ENCODE data around the gene ITPR1.

The ITPR1 gene

GRCh38 chr3:4684976-4685375 is 191.8 kb downstream of the ITPR1 start:
- no peak overlapping the region for H3K4me3 ChIP-seq
- DNase-seq (ENCODE audit: low spot score): no peak
- no peak overlapping the region for H3K27ac ChIP-seq
- TF ChIP-seq CTCF (IDR thresholded peaks at IDR 0.05): no peak

- Histone ChIP-seq H3K27ac (no peak overlapping the region), H3K4me3 (no peak overlapping the region)
- DNase-seq (ENCODE audit: low spot score): no peak
- TF ChIP-seq CTCF (IDR thresholded peaks at IDR 0.05): no peak
These were observed 192.7 kb downstream of the ITPR1 start for GRCh38 chr3:4685673-4686345.

DNA sequence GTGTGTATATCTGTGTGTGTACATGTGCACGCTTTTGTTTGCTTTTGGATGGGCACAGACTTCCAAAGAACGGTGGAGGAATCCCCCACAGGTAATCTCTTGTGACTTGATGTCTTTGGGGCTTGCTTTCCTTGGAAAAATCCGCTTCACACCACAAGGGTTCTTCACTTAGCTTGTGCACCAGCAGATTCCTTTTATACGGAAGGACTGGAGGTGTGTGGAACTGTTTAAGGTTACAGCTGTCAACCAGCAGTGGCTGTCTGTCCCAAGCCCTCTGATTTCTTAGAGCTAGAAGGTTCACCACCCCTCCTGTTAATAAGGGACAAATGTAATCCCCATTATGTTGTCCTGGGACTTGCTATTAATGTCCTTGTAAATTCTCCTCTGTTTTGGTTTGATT is 193.5 kb downstream of the ITPR1 start:
- DNase-seq (ENCODE audit: low spot score): no peak
- no peak for TF ChIP-seq CTCF (IDR thresholded peaks at IDR 0.05)
- H3K4me3 ChIP-seq: no peak overlapping the region
- H3K27ac ChIP-seq: no peak overlapping the region

DNA sequence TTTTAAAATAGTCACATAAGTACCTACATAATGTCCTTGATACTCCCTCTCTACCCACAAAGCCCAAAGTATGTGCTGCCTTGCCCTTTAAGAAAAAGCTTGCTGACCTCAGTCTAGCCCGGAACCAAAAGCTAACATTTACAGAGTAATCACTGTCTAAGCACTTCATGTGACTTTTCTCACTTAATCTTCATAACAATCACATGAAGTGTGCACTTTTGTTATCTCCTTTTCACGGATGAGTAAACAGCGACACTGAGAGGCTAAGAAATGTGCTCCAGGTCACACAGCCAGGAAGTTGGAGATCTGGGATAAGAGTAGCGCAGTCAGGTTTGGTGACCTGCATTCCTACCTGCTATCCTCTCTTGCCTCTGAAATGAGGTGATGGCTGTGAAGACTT is 194.0 kb downstream of the ITPR1 start:
- no peak for TF ChIP-seq CTCF (IDR thresholded peaks at IDR 0.05)
- DNase-seq (ENCODE audit: low spot score): no peak
- Histone ChIP-seq H3K27ac (no peak overlapping the region), H3K4me3 (no peak overlapping the region)

DNA sequence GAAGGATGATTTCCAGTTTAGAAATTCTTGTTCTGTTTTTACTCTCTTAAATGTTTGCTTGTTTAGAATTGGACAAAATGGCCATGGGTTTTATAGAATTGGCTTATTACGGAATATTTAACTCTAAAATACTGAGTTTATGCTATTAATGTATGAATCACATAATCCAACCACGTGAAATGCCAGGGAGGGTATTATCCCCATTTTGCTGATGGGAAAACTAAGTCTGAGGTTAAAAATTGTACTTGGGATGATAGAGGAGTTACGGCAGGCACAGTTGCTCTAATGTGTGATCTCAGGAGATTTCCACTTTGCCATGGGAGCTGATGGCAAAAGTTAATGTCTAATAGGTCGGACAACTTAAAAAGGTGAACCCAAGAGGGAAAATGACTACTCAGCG is 194.4 kb downstream of the ITPR1 start:
- no peak overlapping the region for H3K4me3 ChIP-seq
- no peak overlapping the region for H3K27ac ChIP-seq
- no peak for TF ChIP-seq CTCF (IDR thresholded peaks at IDR 0.05)
- no peak for DNase-seq (ENCODE audit: low spot score)

GRCh38 chr3:4688411-4688810 is 195.3 kb downstream of the ITPR1 start:
- no peak for TF ChIP-seq CTCF (IDR thresholded peaks at IDR 0.05)
- Histone ChIP-seq H3K27ac (no peak overlapping the region), H3K4me3 (no peak overlapping the region)
- no peak for DNase-seq (ENCODE audit: low spot score)

GRCh38 chr3:4689021-4689420 is 195.9 kb downstream of the ITPR1 start:
- Histone ChIP-seq H3K4me3 (no peak overlapping the region), H3K27ac (no peak overlapping the region)
- no peak for TF ChIP-seq CTCF (IDR thresholded peaks at IDR 0.05)
- no peak for DNase-seq (ENCODE audit: low spot score)
